Choroid plexus epithelial cell (primary cell): Measurements from ENCODE around the gene USF1.
"Not testable (repeated sequence)": the region's sequence is repeated elsewhere in the genome, so short reads cannot be mapped to it uniquely, and the experiment has no call there.

Source experiments
- DNase-seq: peaks from one replicate; pipeline ENCODE4 v3.0.0-alpha.2; 2010; ENCODE audit warnings: low read depth
- H3K4me3 ChIP-seq: 2 replicates; pipeline ENCODE4 v1.5.1; 2011; ENCODE audit warnings: low read depth, mild to moderate bottlenecking, control low read depth, low read length, moderate library complexity
- TF ChIP-seq, protein P1 (sequence below): conservative IDR thresholded peaks from 2 replicates; pipeline ENCODE4 v1.5.1; 2011; ENCODE audit warnings: low read depth, mild to moderate bottlenecking, control low read depth, inconsistent platforms, low read length, moderate library complexity

The USF1 gene

DNA sequence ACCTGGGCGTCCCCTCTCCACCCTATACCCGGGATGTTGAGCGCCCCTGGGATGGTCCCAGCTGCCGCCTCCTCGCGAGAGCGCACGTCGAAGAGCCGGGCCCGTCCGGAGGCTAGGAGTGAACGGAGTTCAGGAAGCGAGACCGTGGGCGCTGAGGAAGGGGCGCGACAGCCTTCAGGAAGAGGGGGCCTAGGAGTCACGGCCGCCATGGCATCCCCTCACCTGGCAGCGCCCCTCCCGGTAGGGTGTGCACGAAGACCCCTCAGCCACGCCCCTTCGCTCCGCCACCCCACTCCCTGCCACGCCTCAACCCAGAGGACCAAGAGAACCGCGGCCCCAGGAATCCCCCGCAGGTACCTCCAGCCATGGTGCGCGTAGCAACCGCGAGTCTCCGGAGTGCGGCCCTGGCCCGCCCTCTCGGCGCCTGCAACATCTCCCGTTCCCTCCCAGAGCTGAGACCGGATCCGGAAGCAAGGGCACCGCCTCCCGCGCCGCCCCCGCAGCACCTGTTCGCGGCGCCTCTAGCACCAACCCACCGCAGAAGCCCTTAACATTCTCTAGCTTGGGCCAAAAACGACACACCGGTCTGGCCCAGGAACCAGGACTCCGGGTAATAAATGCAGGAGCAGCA is 7.1 kb downstream of the USF1 start, which contains the start of gene TSTD1:
Gene TSTD1 (minus strand): TSS at position 442 of the 631 bp plus-strand sequence. CDS start 75 bp downstream, at position 367.
- TF ChIP-seq, protein P1, sequence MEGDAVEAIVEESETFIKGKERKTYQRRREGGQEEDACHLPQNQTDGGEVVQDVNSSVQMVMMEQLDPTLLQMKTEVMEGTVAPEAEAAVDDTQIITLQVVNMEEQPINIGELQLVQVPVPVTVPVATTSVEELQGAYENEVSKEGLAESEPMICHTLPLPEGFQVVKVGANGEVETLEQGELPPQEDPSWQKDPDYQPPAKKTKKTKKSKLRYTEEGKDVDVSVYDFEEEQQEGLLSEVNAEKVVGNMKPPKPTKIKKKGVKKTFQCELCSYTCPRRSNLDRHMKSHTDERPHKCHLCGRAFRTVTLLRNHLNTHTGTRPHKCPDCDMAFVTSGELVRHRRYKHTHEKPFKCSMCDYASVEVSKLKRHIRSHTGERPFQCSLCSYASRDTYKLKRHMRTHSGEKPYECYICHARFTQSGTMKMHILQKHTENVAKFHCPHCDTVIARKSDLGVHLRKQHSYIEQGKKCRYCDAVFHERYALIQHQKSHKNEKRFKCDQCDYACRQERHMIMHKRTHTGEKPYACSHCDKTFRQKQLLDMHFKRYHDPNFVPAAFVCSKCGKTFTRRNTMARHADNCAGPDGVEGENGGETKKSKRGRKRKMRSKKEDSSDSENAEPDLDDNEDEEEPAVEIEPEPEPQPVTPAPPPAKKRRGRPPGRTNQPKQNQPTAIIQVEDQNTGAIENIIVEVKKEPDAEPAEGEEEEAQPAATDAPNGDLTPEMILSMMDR = no peak
- peak within 1 kb of the TSS; percentile 53 for H3K4me3 ChIP-seq
- peak; percentile 14 for DNase-seq

DNA sequence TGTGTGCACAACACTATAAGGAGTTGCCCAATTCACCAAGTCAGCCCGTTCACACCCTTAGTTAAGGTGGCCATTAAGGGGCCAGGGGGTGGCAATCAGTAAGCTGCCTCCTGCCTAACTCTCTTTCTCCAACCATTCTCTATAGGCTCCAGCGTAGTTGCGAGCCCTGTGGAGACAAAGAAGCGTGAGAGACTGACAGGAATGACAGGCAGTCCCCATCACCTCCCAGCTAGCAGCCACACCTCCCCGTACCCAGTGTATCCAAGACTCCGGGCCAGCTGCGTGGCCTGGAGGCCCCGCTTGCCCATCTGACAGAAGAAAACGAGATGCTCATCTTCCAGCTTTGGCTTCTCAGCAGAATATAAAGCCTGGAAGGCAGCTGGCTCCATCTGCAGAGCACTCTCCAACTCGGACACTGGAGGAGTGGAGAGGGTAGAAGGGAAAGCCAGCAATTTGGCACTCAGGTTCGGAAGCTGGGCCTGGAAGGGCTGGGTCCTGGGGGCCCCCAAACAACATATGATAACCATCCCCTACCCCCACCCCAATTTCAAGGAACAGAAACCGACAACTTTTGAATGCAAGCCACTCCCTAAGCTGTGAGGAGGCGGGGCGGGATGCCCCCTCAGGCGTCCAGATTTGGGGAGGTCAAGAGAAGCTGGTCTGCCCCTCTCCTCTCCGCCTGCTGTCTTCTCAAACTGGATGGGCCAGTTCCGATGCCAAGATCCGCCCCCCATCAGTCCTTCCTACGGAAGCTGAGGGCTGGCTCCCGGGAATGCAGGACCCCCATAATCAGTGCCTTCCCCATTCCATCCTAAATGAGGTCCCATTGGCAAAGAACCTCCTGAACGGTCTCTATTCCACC is 7.9 kb downstream of the USF1 start:
- no peak for DNase-seq
- peak overlapping the region; percentile 53 for H3K4me3 ChIP-seq
- TF ChIP-seq, protein P1 = no peak

DNA sequence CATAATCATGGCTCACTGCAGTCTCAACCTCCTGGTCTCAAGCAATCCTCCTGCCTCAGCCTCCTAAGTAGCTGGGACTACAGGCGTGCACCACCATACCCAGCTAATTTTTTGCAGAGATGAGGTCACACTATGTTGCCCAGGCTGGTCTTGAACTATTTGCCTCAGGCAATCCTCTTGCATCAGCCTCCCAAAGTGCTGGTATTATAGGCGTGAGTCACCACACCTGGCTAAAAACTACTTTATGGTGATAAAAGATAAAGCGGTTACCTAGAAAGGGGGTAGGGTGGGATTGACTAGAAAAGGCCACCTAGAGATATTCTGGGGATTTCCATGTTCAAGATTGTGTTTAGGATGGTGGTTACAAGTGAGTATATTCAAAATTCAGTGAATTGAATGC is 12.0 kb downstream of the USF1 start:
- DNase-seq = no peak
- no peak overlapping the region for H3K4me3 ChIP-seq
- TF ChIP-seq, protein P1 = no peak

DNA sequence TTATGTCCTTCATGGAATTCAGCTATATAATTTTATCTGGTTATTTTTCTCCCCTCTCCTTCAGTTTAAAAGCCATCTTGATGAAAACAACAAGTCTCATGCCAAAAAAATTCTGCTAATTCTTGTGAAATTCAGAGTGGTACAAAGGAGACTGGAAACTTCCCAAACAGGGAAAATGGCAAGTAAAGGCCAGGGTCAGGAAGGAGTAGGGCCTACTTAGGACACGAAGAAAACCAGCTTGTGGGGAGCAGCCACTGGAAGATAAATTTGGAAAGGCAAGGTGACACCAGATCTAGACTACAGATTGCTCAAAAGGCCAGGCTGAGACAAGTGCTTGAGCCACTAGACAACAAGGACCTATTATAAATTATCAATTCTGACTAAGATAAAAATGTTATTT is 13.4 kb downstream of the USF1 start:
- no peak overlapping the region for H3K4me3 ChIP-seq
- TF ChIP-seq, protein P1 = no peak
- DNase-seq = no peak

DNA sequence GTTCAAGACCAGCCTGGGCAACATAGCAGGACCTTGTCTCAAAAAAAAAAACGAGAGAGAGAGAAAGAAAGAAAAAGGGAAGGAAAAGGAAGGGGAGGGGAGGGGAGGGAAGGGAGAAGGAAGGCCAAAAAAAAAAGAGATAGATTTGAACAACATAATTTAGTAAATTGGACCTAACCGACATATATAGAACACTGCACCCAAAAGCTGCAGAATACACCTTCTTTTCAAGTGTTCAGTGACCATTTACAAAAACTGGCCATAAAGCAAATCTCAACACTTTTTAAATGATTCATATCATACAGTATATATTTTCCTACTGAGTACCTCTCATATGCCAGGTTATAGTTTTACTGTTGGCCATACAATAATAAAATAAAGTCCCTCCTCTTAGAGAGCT is 13.9 kb downstream of the USF1 start:
- no peak for DNase-seq
- H3K4me3 ChIP-seq = no peak overlapping the region
- TF ChIP-seq, protein P1 = no peak

DNA sequence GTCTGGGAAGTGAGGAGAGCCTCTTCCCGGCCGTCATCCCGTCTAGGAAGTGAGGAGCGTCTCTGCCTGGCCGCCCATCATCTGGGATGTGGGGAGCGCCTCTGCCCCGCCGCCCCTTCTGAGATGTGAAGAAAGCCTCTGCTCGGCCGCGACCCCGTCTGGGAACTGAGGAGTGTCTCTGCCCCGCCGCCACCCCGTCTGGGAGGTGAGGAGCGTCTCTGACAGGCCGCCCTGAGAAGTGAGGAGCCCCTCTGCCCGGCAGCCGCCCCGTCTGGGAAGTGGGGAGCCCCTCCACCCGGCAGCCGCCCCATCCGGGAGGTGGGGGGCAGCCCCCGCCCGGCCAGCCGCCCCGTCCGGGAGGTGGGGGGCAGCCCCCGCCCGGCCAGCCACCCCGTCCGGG is 16.3 kb downstream of the USF1 start:
- H3K4me3 ChIP-seq, DNase-seq: not testable (repeated sequence)

DNA sequence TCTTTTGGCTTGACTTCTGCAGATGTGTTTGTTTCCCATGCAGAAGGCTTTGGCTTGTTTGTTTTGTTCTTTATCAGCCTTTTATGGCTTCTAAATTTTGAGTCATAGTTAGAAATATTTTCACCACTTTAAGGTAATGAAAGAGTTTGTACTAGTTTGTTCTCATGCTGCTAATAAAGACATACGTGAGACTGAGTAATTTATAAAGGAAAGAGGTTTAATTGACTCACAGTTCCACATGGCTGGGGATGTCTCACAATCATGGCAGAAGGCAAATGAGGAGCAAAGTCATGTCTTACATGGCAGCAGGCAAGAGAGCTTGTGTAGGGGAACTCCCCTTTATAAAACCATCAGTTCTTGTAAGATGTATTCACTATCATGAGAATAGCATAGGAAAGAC is 18.8 kb downstream of the USF1 start:
- DNase-seq, H3K4me3 ChIP-seq: not testable (repeated sequence)

DNA sequence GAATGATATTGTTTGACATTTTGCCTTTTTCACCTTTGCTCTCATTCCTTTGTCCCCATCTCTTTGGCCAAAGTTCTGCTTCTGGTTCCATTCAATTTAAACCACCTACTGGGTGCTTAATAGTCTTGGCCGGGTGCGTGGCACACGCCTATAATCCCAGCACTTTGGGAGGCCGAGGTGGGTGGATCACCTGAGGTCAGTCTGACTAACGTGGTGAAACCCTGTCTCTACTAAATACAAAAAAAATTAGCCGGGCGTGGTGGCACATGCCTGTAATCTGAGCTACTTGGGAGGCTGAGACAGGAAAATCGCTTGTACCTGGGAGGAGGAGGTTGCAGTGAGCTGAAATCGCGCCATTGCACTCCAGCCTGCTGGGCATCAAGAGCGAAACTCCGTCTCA is 23.3 kb downstream of the USF1 start:
- not testable (repeated sequence) for DNase-seq, H3K4me3 ChIP-seq
